Breast epithelium (tissue), 4 donors: ENCODE data around the gene VAV3. TPM values are rescaled to one million over a fixed set of nuclear protein-coding genes. Genes with fewer than 3 reads are reported as not detected.
A peak's percentile ranks its signal among the peaks of the same experiment; 100 is the strongest.

Experiments
- DNase-seq, 2 donors: peaks; one replicate each; pipeline ENCODE4 v3.0.0-alpha.2; 2019; ENCODE audit warnings: low spot score in 2 of 2
- H3K27ac ChIP-seq, 2 donors: fragments of 200-600 bp; sonication (generic) in 1 of 2; one replicate each; pipeline ENCODE4 v1.5.1; 2016 to 2019; ENCODE audit warnings: mild to moderate bottlenecking in 1 of 2
- H3K27me3 ChIP-seq, 2 donors: fragments of 200-600 bp; sonication (generic) in 1 of 2; one replicate each; pipeline versions ENCODE4 v1.5.1 to v1.6.0; 2017 to 2019; ENCODE audit warnings: control low read depth in 1 of 2, mild to moderate bottlenecking in 1 of 2
- H3K36me3 ChIP-seq: fragments of 200-600 bp; one replicate; pipeline ENCODE4 v1.5.1; 2019
- H3K4me1 ChIP-seq, 2 donors: fragments of 200-600 bp; sonication (generic); one replicate each; pipeline ENCODE4 v1.5.1; 2016 to 2019; ENCODE audit warnings: control low read depth in 1 of 2
- H3K4me3 ChIP-seq, 3 donors: fragments of 200-600 bp; sonication (generic); 1 replicate in 2 of 3; 2 replicates in 1 of 3; pipeline ENCODE4 v1.5.1; 2016 to 2019; ENCODE audit warnings: mild to moderate bottlenecking in 3 of 3, moderate library complexity in 2 of 3
- H3K9me3 ChIP-seq, 2 donors: fragments of 200-600 bp; sonication (generic) in 1 of 2; one replicate each; pipeline ENCODE4 v1.5.1; 2016 to 2019; ENCODE audit warnings: control low read depth in 1 of 2
- CTCF ChIP-seq, 3 donors: fragments of 450-650 bp; IDR thresholded peaks; one replicate each; pipeline ENCODE4 v1.5.1; 2016 to 2017; ENCODE audit warnings: antibody characterized with exemption in 3 of 3, mild to moderate bottlenecking in 3 of 3, moderate library complexity in 3 of 3
- POLR2A ChIP-seq: fragments of 450-650 bp; IDR thresholded peaks from one replicate; pipeline ENCODE4 v1.6.1; 2016; ENCODE audit warnings: antibody characterized with exemption, mild to moderate bottlenecking, moderate library complexity
- POLR2AphosphoS5 ChIP-seq, 3 donors: sonication (generic); formaldehyde crosslinking; IDR thresholded peaks; one replicate each; pipeline ENCODE4 v1.6.1; 2017; ENCODE audit warnings: antibody characterized with exemption in 3 of 3
- intact Hi-C: fragments of 100-400 bp; cut with DNase I; formaldehyde crosslinking; loops from one replicate; pipeline ENCODE4 v1.15.1; 2023; ENCODE audit warnings: low total_unique reads
- total RNA-seq, 3 donors: library from RNA; depleted of rRNA; stranded (reverse); fragments of >200 nt; gene quantifications; one replicate each; pipeline ENCODE4 v1.1.0, GENCODE V29; 2016

Gene VAV3
- total RNA-seq, 3 donors from 2014 or later = 8.0 to 153 (median 113) TPM

- TF ChIP-seq POLR2AphosphoS5 (IDR thresholded peaks at IDR 0.05) = no peak
- TF ChIP-seq POLR2A = no peak
- no peak for TF ChIP-seq CTCF (IDR thresholded peaks at IDR 0.05)
- Histone ChIP-seq H3K4me1 (no peaks in the 10 kb centered on the region), H3K4me3 (no peak overlapping the region), H3K36me3 (no peaks in the 10 kb centered on the region), H3K27ac (no peak overlapping the region), H3K9me3 (no peaks in the 10 kb centered on the region), H3K27me3 (no peaks in the 10 kb centered on the region)
- DNase-seq = no peak
- intact Hi-C loops = no loop called here
Observed at GRCh38 chr1:107762751-107763390, 202.1 kb downstream of the VAV3 start.

GRCh38 chr1:107760065-107760464 lies 204.9 kb downstream of the VAV3 start:
- no peak overlapping the region for H3K27ac ChIP-seq

GRCh38 chr1:107750364-107750959 lies 214.5 kb downstream of the VAV3 start:
- Histone ChIP-seq H3K4me1 (no peaks in the 10 kb centered on the region), H3K27me3 (no peaks in the 10 kb centered on the region), H3K27ac (no peak overlapping the region), H3K36me3 (no peaks in the 10 kb centered on the region), H3K4me3 (no peak overlapping the region), H3K9me3 (no peaks in the 10 kb centered on the region)
- peak; percentile 19 to 59 (median 49) for TF ChIP-seq CTCF (IDR thresholded peaks at IDR 0.05)
- no peak for TF ChIP-seq POLR2A
- intact Hi-C loops = no loop called here
- peak in 1 of 2 donors; percentile 31 for DNase-seq

More at GRCh38 chr1:107760065-107760464, 204.9 kb downstream of the VAV3 start:
- H3K36me3 ChIP-seq = no peaks in the 10 kb centered on the region
- no peak overlapping the region for H3K4me3 ChIP-seq
- H3K27me3 ChIP-seq = no peaks in the 10 kb centered on the region
- TF ChIP-seq CTCF (IDR thresholded peaks at IDR 0.05) (no peak), POLR2AphosphoS5 (IDR thresholded peaks at IDR 0.05) (no peak), POLR2A (no peak)
- no peaks in the 10 kb centered on the region for H3K9me3 ChIP-seq
- no peaks in the 10 kb centered on the region for H3K4me1 ChIP-seq
- intact Hi-C loops = no loop called here
- DNase-seq = no peak

- Histone ChIP-seq H3K4me3 (no peak overlapping the region), H3K9me3 (no peaks in the 10 kb centered on the region), H3K36me3 (no peaks in the 10 kb centered on the region), H3K27ac (no peak overlapping the region), H3K27me3 (no peaks in the 10 kb centered on the region), H3K4me1 (no peaks in the 10 kb centered on the region)
- no peak for DNase-seq
- TF ChIP-seq POLR2AphosphoS5 (IDR thresholded peaks at IDR 0.05) = no peak
- no peak for TF ChIP-seq POLR2A
- TF ChIP-seq CTCF (IDR thresholded peaks at IDR 0.05) = peak in 1 of 3 donors; percentile 14
- intact Hi-C loops = no loop called here
Observed at GRCh38 chr1:107748531-107748930, 216.4 kb downstream of the VAV3 start.

- no peak overlapping the region for H3K27ac ChIP-seq
- TF ChIP-seq CTCF (IDR thresholded peaks at IDR 0.05) = no peak
- no peak for TF ChIP-seq POLR2AphosphoS5 (IDR thresholded peaks at IDR 0.05)
- TF ChIP-seq POLR2A = no peak
- H3K4me1 ChIP-seq = no peaks in the 10 kb centered on the region
- no peaks in the 10 kb centered on the region for H3K27me3 ChIP-seq
- H3K9me3 ChIP-seq = no peaks in the 10 kb centered on the region
- no peak overlapping the region for H3K4me3 ChIP-seq
- DNase-seq = no peak
- intact Hi-C loops = no loop called here
- no peaks in the 10 kb centered on the region for H3K36me3 ChIP-seq
Observed at GRCh38 chr1:107741242-107741641, 223.7 kb downstream of the VAV3 start.
